MCF 10A (cell line): Measurements from ENCODE around the gene ZNF593. TPM values are rescaled to one million over a fixed set of nuclear protein-coding genes. Genes with fewer than 3 reads are reported as not detected.

Experiments
- BruUV-seq: library from RNA; stranded (reverse); fragments of 400-500 nt; replicated peaks from 2 replicates; lab custom pipeline; 2021; lab: Mats Ljungman, UMichigan
- CTCF ChIA-PET: fragments of 300-600 bp; sonication (Branson Sonifier 250); formaldehyde crosslinking; extraction: SDS; loops from one replicate; lab custom pipeline; 2021; ENCODE audit warnings: antibody characterized with exemption, inconsistent platforms; lab: Yijun Ruan, JAX
- POLR2A ChIA-PET: fragments of 300-600, 350-650 bp; sonication (Branson Sonifier 250); formaldehyde crosslinking; extraction: SDS; loops from one replicate; lab custom pipeline; 2020; ENCODE audit warnings: antibody characterized with exemption, inconsistent platforms; lab: Yijun Ruan, JAX
- DNase-seq: peaks from one replicate; pipeline ENCODE4 v3.0.0-alpha.2; 2018; ENCODE audit not compliant: unreplicated experiment
- H3K27ac Mint-ChIP-seq: one replicate; pipeline ENCODE4 v1.8.0; 2022; ENCODE audit warnings: mild to moderate bottlenecking, low read depth, mixed read lengths; ENCODE audit not compliant: unreplicated experiment
- H3K27me3 Mint-ChIP-seq: one replicate; pipeline ENCODE4 v1.8.0; 2022; ENCODE audit warnings: mixed read lengths; ENCODE audit not compliant: insufficient read depth, unreplicated experiment
- H3K36me3 Mint-ChIP-seq: one replicate; pipeline ENCODE4 v1.8.0; 2022; ENCODE audit warnings: mild to moderate bottlenecking, moderate library complexity, mixed read lengths; ENCODE audit not compliant: insufficient read depth, unreplicated experiment
- H3K4me1 Mint-ChIP-seq: one replicate; pipeline ENCODE4 v1.8.0; 2022; ENCODE audit warnings: mixed read lengths; ENCODE audit not compliant: insufficient read depth, unreplicated experiment
- H3K4me3 Mint-ChIP-seq: one replicate; pipeline ENCODE4 v1.8.0; 2022; ENCODE audit warnings: mild to moderate bottlenecking, moderate library complexity, mixed read lengths; ENCODE audit not compliant: unreplicated experiment
- H3K9me3 Mint-ChIP-seq: one replicate; pipeline ENCODE4 v1.8.0; 2022; ENCODE audit warnings: mixed read lengths; ENCODE audit not compliant: unreplicated experiment
- CTCF ChIP-seq: fragments of 200-600 bp; IDR thresholded peaks from one replicate; pipeline ENCODE4 v1.8.0; 2022; ENCODE audit warnings: antibody characterized with exemption, mild to moderate bottlenecking; ENCODE audit not compliant: unreplicated experiment
- intact Hi-C: fragments of 100-400 bp; cut with micrococcal nuclease; formaldehyde crosslinking; loops from 2 replicates; pipeline ENCODE4 v1.14.1; 2022
- total RNA-seq: library from RNA; stranded (reverse); gene quantifications from 2 replicates; pipeline ENCODE4 v1.2.3, GENCODE V29; 2022

Gene ZNF593
- total RNA-seq, 1 experiment from 2014 or later: 82.6 TPM

- Mint-ChIP-seq H3K4me3 (peak overlapping the region; percentile 12), H3K27me3 (no peaks in the 10 kb centered on the region), H3K36me3 (no peaks in the 10 kb centered on the region), H3K9me3 (no peaks in the 10 kb centered on the region), H3K27ac (peak overlapping the region; percentile 84), H3K4me1 (peaks cover 22% of the 10 kb centered on the region)
- TF ChIP-seq CTCF: no peak
- DNase-seq: peak; percentile 76
- intact Hi-C loops: no loop called here
- TSS peak; percentile 58 for BruUV-seq
- CTCF ChIA-PET: interaction anchor here (0.6 to 3.6 kb wide), 14 partner anchors 13 to 1307 kb away, joined by 3 to 27 read pairs (median 4); partner anchors contain the start of gene SH3BGRL3
- POLR2A ChIA-PET: interaction anchor here (0.6 to 9.0 kb wide), 15 partner anchors 9 to 1608 kb away, joined by 3 to 190 read pairs (median 3); partner anchors contain the start of genes CEP85 and PDIK1L
Measured at GRCh38 chr1:26126321-26127084, 43.2 kb upstream of the ZNF593 start.

GRCh38 chr1:26127235-26128163, 42.2 kb upstream of the ZNF593 start:
- TF ChIP-seq CTCF: no peak
- H3K36me3 Mint-ChIP-seq: no peaks in the 10 kb centered on the region
- peak overlapping the region; percentile 84 for H3K27ac Mint-ChIP-seq
- ChIA-PET POLR2A (interaction anchor here (0.6 to 9.0 kb wide), 10 partner anchors 10 to 1609 kb away, joined by 3 to 190 read pairs (median 3); partner anchors contain the start of genes CEP85 and PDIK1L), CTCF (interaction anchor here (0.5 to 3.6 kb wide), 9 partner anchors 14 to 891 kb away, joined by 3 to 27 read pairs (median 3); no protein-coding TSS in a partner anchor)
- DNase-seq: no peak
- no peak overlapping the region for H3K4me3 Mint-ChIP-seq
- no TSS peak for BruUV-seq
- intact Hi-C loops: no loop called here
- no peaks in the 10 kb centered on the region for H3K27me3 Mint-ChIP-seq
- peaks cover 22% of the 10 kb centered on the region for H3K4me1 Mint-ChIP-seq
- no peaks in the 10 kb centered on the region for H3K9me3 Mint-ChIP-seq

- CTCF ChIA-PET: interaction anchor here (0.5 to 1.6 kb wide), 4 partner anchors 15 to 234 kb away, joined by 3 to 4 read pairs (median 4); no protein-coding TSS in a partner anchor
Measured at GRCh38 chr1:26129778-26130177, 39.9 kb upstream of the ZNF593 start.

More at GRCh38 chr1:26129778-26130177, 39.9 kb upstream of the ZNF593 start:
- BruUV-seq: no TSS peak
- TF ChIP-seq CTCF: no peak
- no peaks in the 10 kb centered on the region for H3K36me3 Mint-ChIP-seq
- DNase-seq: no peak
- POLR2A ChIA-PET: interaction anchor here (0.6 to 1.0 kb wide), 2 partner anchors 9 to 18 kb away, joined by 3 to 4 read pairs; partner anchors contain the start of gene PDIK1L
- no peaks in the 10 kb centered on the region for H3K27me3 Mint-ChIP-seq
- no peak overlapping the region for H3K27ac Mint-ChIP-seq
- no peak overlapping the region for H3K4me3 Mint-ChIP-seq
- peaks cover 15% of the 10 kb centered on the region for H3K4me1 Mint-ChIP-seq
- no peaks in the 10 kb centered on the region for H3K9me3 Mint-ChIP-seq
- intact Hi-C loops: no loop called here
